Smooth muscle cell (in vitro differentiated cells): ENCODE data around the gene CAB39L. TPM values are rescaled to one million over a fixed set of nuclear protein-coding genes. Genes with fewer than 3 reads are reported as not detected.

ENCODE experiments used
- DNase-seq: peaks from one replicate; lab custom pipeline; 2025; ENCODE audit not compliant: unreplicated experiment; lab: John Stamatoyannopoulos, UW
- H2AFZ ChIP-seq: fragments of 200-600 bp; sonication (generic); 2 replicates; pipeline ENCODE4 v1.6.0; 2016; ENCODE audit warnings: antibody characterized with exemption, low read depth, mild to moderate bottlenecking
- H3F3A ChIP-seq: fragments of 200-600 bp; sonication (generic); 2 replicates; pipeline ENCODE4 v1.6.0; 2017; ENCODE audit warnings: antibody characterized with exemption, low read depth
- H3K27ac ChIP-seq: fragments of 200-600 bp; sonication (generic); 2 replicates; pipeline ENCODE4 v1.5.1; 2016; ENCODE audit warnings: low read depth, mild to moderate bottlenecking
- H3K27me3 ChIP-seq: fragments of 200-600 bp; sonication (generic); 2 replicates; pipeline ENCODE4 v1.6.1; 2016; ENCODE audit warnings: low read depth, mild to moderate bottlenecking
- H3K36me3 ChIP-seq: fragments of 200-600 bp; sonication (generic); 2 replicates; pipeline ENCODE4 v1.5.1; 2016; ENCODE audit warnings: low read depth
- H3K4me1 ChIP-seq: fragments of 200-600 bp; sonication (generic); 2 replicates; pipeline ENCODE4 v1.5.1; 2016; ENCODE audit warnings: low read depth
- H3K4me2 ChIP-seq: fragments of 200-600 bp; sonication (generic); 2 replicates; pipeline ENCODE4 v1.6.0; 2016; ENCODE audit warnings: mild to moderate bottlenecking
- H3K4me3 ChIP-seq: fragments of 200-600 bp; sonication (generic); 2 replicates; pipeline ENCODE4 v1.5.1; 2016; ENCODE audit warnings: mild to moderate bottlenecking
- H3K79me2 ChIP-seq: fragments of 200-600 bp; sonication (generic); 2 replicates; pipeline ENCODE4 v1.6.0; 2016; ENCODE audit warnings: low read depth, mild to moderate bottlenecking
- H3K9ac ChIP-seq: fragments of 200-600 bp; sonication (generic); 2 replicates; pipeline ENCODE4 v1.6.0; 2016; ENCODE audit warnings: low read depth
- H3K9me3 ChIP-seq: fragments of 200-600 bp; sonication (generic); replicated peaks from 2 replicates; pipeline ENCODE4 v1.5.1; 2016; ENCODE audit warnings: low read depth
- H4K20me1 ChIP-seq: fragments of 200-600 bp; sonication (generic); 2 replicates; pipeline ENCODE4 v1.6.0; 2016; ENCODE audit warnings: low read depth
- WGBS: methylation state at CpG from one replicate; pipeline ENCODE4 v1.1.7; 2016; ENCODE audit warnings: low lambda C conversion rate; 5-methylcytosine and 5-hydroxymethylcytosine counted together
- polyA plus RNA-seq: library from polyadenylated mRNA; unstranded; fragments of >200 nt; fragmentation: Nextera tagmentation; extraction: Ambion mirVana; gene quantifications from 2 replicates; pipeline ENCODE4 v1.2.1, GENCODE V29; 2016
- total RNA-seq: library from RNA; depleted of rRNA; stranded (reverse); fragments of >200 nt; gene quantifications from 2 replicates; pipeline ENCODE4 v1.2.3, GENCODE V29; 2014
- TF ChIP-seq, protein P1 (sequence below): fragments of 200-600 bp; sonication (generic); IDR thresholded peaks from 2 replicates; pipeline ENCODE4 v1.5.1; 2017; ENCODE audit warnings: borderline replicate concordance, mild to moderate bottlenecking, antibody characterized with exemption; ENCODE audit not compliant: insufficient read depth, poor library complexity, severe bottlenecking

CAB39L gene
- total and polyA plus RNA-seq, 2 experiments from 2014 or later = 13.2 to 13.8 TPM

DNA sequence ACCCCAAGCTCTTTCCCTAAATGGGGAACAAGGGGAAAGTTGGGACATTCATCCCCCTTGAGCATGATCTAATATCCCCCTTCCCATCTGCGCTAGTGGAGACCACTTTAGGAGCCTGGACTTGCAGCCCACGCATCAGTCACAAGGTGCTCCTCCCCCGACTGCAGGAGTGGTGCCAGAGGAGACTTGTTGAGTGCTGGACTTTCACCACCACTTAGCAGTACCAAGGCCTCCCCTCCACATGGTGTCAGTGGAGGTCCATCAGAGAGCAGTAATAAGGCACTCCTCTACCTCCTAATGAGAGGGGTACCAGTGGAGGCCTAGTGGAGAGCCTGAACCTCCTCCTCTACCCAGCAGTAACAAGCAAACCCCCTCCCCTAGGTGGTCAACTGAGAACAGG lies 22.5 kb downstream of the CAB39L start:
- DNase-seq = no peak
- Histone ChIP-seq H3K79me2 (no peaks in the 10 kb centered on the region), H2AFZ (no peak overlapping the region), H3K4me2 (no peak overlapping the region), H3K27me3 (no peaks in the 10 kb centered on the region), H3K9ac (no peak overlapping the region), H3K4me3 (no peak overlapping the region), H3F3A (no peaks in the 10 kb centered on the region), H3K9me3 (no peaks in the 10 kb centered on the region), H4K20me1 (no peaks in the 10 kb centered on the region), H3K27ac (no peak overlapping the region), H3K36me3 (no peaks in the 10 kb centered on the region), H3K4me1 (no peaks in the 10 kb centered on the region)
- TF ChIP-seq, protein P1, sequence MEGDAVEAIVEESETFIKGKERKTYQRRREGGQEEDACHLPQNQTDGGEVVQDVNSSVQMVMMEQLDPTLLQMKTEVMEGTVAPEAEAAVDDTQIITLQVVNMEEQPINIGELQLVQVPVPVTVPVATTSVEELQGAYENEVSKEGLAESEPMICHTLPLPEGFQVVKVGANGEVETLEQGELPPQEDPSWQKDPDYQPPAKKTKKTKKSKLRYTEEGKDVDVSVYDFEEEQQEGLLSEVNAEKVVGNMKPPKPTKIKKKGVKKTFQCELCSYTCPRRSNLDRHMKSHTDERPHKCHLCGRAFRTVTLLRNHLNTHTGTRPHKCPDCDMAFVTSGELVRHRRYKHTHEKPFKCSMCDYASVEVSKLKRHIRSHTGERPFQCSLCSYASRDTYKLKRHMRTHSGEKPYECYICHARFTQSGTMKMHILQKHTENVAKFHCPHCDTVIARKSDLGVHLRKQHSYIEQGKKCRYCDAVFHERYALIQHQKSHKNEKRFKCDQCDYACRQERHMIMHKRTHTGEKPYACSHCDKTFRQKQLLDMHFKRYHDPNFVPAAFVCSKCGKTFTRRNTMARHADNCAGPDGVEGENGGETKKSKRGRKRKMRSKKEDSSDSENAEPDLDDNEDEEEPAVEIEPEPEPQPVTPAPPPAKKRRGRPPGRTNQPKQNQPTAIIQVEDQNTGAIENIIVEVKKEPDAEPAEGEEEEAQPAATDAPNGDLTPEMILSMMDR = no peak
- 77% methylated on average over 3 of the region's 3 CpGs for WGBS

DNA sequence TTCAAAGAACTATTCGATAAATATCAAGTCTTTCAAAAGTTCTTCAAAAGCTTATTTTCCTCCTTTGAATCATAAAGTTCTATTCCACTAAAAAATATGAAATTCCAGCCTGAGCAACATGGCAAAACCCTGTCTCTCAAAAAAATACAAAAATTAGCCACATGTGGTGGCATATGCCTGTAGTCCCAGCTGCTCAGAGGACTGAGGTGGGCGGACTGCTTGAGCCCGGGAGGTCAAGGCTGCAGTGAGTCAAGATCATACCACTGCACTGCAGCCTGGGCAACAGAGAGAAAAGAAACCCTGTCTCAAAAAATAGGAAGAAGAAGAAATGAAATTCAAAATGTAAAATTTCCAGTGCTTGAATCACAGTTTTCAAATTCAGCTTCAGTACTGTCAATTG lies 24.6 kb downstream of the CAB39L start:
- H3K36me3 ChIP-seq = no peaks in the 10 kb centered on the region
- no peaks in the 10 kb centered on the region for H3K79me2 ChIP-seq
- DNase-seq = no peak
- no peaks in the 10 kb centered on the region for H3K27me3 ChIP-seq
- no peaks in the 10 kb centered on the region for H3K9me3 ChIP-seq
- no peak overlapping the region for H2AFZ ChIP-seq
- peak overlapping the region; percentile 64 for H3K27ac ChIP-seq
- no peaks in the 10 kb centered on the region for H4K20me1 ChIP-seq
- WGBS = 60% methylated on average over 3 of the region's 3 CpGs
- no peaks in the 10 kb centered on the region for H3K4me1 ChIP-seq
- no peak overlapping the region for H3K9ac ChIP-seq
- no peak overlapping the region for H3K4me3 ChIP-seq
- H3F3A ChIP-seq = no peaks in the 10 kb centered on the region
- peak overlapping the region; percentile 30 for H3K4me2 ChIP-seq
- TF ChIP-seq, protein P1 = no peak

DNA sequence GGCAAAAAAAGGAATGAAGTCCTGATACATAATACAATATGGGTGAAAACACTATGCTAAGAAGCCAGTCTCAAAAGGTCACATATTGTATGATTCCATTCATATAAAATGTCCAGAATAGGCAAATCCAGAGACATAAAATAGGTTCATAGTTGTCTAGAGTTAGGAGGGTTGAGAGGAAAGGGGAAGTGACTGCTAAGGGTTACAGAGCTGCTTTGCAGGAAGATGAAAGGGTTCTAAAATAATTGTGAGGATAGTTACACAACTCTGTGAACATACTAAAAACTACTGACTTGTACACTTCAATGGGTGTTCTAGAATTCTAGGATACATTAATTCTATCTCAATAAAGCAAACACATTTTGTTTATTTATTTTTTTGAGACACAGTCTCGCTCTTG lies 25.7 kb downstream of the CAB39L start:
- no peak overlapping the region for H3K9ac ChIP-seq
- WGBS = 97% methylated on average over 1 of the region's 1 CpG
- no peak for DNase-seq

DNA sequence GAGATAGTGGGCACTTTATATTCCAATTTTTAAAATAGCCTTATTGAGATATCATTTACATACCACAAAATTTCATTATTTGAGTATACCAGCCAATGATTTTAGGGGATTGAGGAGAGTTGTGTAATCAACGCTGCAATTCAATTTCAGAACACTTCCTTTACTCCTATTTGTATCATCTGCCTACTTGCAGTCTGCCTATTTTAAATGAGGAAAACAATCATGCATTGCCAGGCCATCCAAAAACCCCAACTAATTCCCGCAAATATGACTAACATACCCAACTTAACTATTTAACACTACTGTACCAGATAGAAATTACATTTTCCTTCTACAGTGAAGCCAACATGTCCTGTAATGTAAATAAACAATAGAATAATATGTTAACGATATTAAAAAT lies 26.7 kb downstream of the CAB39L start:
- 93% methylated on average over 3 of the region's 3 CpGs for WGBS
- H3K4me1 ChIP-seq = no peaks in the 10 kb centered on the region
- H3F3A ChIP-seq = no peaks in the 10 kb centered on the region
- H3K79me2 ChIP-seq = no peaks in the 10 kb centered on the region
- H3K27me3 ChIP-seq = no peaks in the 10 kb centered on the region
- no peaks in the 10 kb centered on the region for H4K20me1 ChIP-seq
- no peak overlapping the region for H3K4me2 ChIP-seq
- H3K4me3 ChIP-seq = no peak overlapping the region
- no peak overlapping the region for H2AFZ ChIP-seq
- no peaks in the 10 kb centered on the region for H3K36me3 ChIP-seq
- H3K27ac ChIP-seq = no peak overlapping the region
- no peaks in the 10 kb centered on the region for H3K9me3 ChIP-seq
- no peak for DNase-seq
- TF ChIP-seq, protein P1 = no peak
- no peak overlapping the region for H3K9ac ChIP-seq

More for the DNA sequence above, 25.7 kb downstream of the CAB39L start:
- no peak overlapping the region for H3K27ac ChIP-seq
- no peak overlapping the region for H3K4me3 ChIP-seq
- H3F3A ChIP-seq = no peaks in the 10 kb centered on the region
- no peak overlapping the region for H3K4me2 ChIP-seq
- no peaks in the 10 kb centered on the region for H3K4me1 ChIP-seq
- H2AFZ ChIP-seq = no peak overlapping the region
- no peaks in the 10 kb centered on the region for H3K79me2 ChIP-seq
- no peaks in the 10 kb centered on the region for H3K9me3 ChIP-seq
- H3K27me3 ChIP-seq = no peaks in the 10 kb centered on the region
- TF ChIP-seq, protein P1 = no peak
- no peaks in the 10 kb centered on the region for H4K20me1 ChIP-seq
- no peaks in the 10 kb centered on the region for H3K36me3 ChIP-seq
